PC-9 (cell line): Measurements from ENCODE around the gene RASIP1. TPM values are rescaled to one million over a fixed set of nuclear protein-coding genes. Genes with fewer than 3 reads are reported as not detected.
"Not testable (repeated sequence)": the region's sequence is repeated elsewhere in the genome, so short reads cannot be mapped to it uniquely, and the experiment has no call there.

Experiments
- BruUV-seq: library from RNA; stranded (reverse); fragments of 400-500 nt; replicated peaks from 2 replicates; lab custom pipeline; 2021; lab: Mats Ljungman, UMichigan
- CTCF ChIA-PET: fragments of 300-600 bp; sonication (Branson Sonifier 250); formaldehyde crosslinking; loops from one replicate; lab custom pipeline; 2022; ENCODE audit warnings: antibody characterized with exemption; lab: Charles Lee
- POLR2A ChIA-PET: fragments of 300-600 bp; sonication (Branson Sonifier 250); formaldehyde crosslinking; loops from one replicate; lab custom pipeline; 2022; ENCODE audit warnings: antibody characterized with exemption; ENCODE audit not compliant: unreplicated experiment; lab: Charles Lee
- DNase-seq, 2 experiments: peaks; one replicate each; pipeline versions ENCODE4 v3.0.0 to v3.0.0-alpha.2; 2015 to 2022; ENCODE audit warnings: mixed read lengths in 1 of 2
- H2AFZ ChIP-seq: fragments of 200-600 bp; sonication (generic); 2 replicates; pipeline ENCODE4 v1.8.1; 2017; ENCODE audit warnings: antibody characterized with exemption
- H3F3A ChIP-seq: fragments of 200-600 bp; sonication (generic); 2 replicates; pipeline ENCODE4 v1.8.1; 2017; ENCODE audit warnings: antibody characterized with exemption, mild to moderate bottlenecking, low read depth; ENCODE audit not compliant: insufficient read depth
- H3K27ac ChIP-seq: fragments of 200-600 bp; sonication (generic); 2 replicates; pipeline ENCODE4 v1.6.1; 2016; ENCODE audit warnings: mixed run types
- H3K27me3 ChIP-seq: fragments of 200-600 bp; sonication (generic); 2 replicates; pipeline ENCODE4 v1.6.1; 2016; ENCODE audit warnings: low read depth, mixed run types; ENCODE audit not compliant: insufficient read depth
- H3K36me3 ChIP-seq: fragments of 200-600 bp; sonication (generic); 2 replicates; pipeline ENCODE4 v1.6.1; 2016; ENCODE audit warnings: low read depth, mixed run types
- H3K4me1 ChIP-seq: fragments of 200-600 bp; sonication (generic); replicated peaks from 2 replicates; pipeline ENCODE4 v1.6.1; 2016; ENCODE audit warnings: mixed run types; ENCODE audit not compliant: insufficient read depth
- H3K4me2 ChIP-seq: fragments of 200-600 bp; sonication (generic); 2 replicates; pipeline ENCODE4 v1.6.1; 2017; ENCODE audit warnings: mixed run types
- H3K4me3 ChIP-seq: fragments of 200-600 bp; sonication (generic); 2 replicates; pipeline ENCODE4 v1.6.1; 2016; ENCODE audit warnings: mixed run types
- H3K79me2 ChIP-seq: fragments of 200-600 bp; sonication (generic); 2 replicates; pipeline ENCODE4 v1.6.1; 2017; ENCODE audit warnings: low read depth, mixed run types
- H3K9me2 ChIP-seq: fragments of 200-600 bp; sonication (generic); 2 replicates; pipeline ENCODE4 v1.8.1; 2017; ENCODE audit warnings: mild to moderate bottlenecking; ENCODE audit not compliant: insufficient read depth
- H3K9me3 ChIP-seq: fragments of 200-600 bp; sonication (generic); 2 replicates; pipeline ENCODE4 v1.8.1; 2016; ENCODE audit warnings: low read depth; ENCODE audit not compliant: insufficient read depth
- H4K20me1 ChIP-seq: fragments of 200-600 bp; sonication (generic); 2 replicates; pipeline ENCODE4 v1.8.1; 2017; ENCODE audit not compliant: insufficient read depth
- EZH2 ChIP-seq: fragments of 200-600 bp; sonication (generic); IDR thresholded peaks from 2 replicates; pipeline ENCODE4 v1.8.0; 2017; ENCODE audit warnings: antibody characterized with exemption, low read depth
- intact Hi-C: fragments of 100-400 bp; cut with micrococcal nuclease; formaldehyde crosslinking; loops from one replicate; pipeline ENCODE4 v1.10.0; 2022; ENCODE audit not compliant: unreplicated experiment
- total RNA-seq: library from RNA; stranded (reverse); gene quantifications from 2 replicates; pipeline ENCODE4 v1.2.3, GENCODE V29; 2021
- TF ChIP-seq, protein P1 (sequence below): fragments of 200-600 bp; sonication (generic); conservative IDR thresholded peaks from 2 replicates; pipeline ENCODE4 v1.6.1; 2017; ENCODE audit warnings: mixed run types, antibody characterized with exemption, mild to moderate bottlenecking, moderate library complexity

Gene RASIP1
- total RNA-seq, 1 experiment from 2014 or later, result 1.4 TPM

DNA sequence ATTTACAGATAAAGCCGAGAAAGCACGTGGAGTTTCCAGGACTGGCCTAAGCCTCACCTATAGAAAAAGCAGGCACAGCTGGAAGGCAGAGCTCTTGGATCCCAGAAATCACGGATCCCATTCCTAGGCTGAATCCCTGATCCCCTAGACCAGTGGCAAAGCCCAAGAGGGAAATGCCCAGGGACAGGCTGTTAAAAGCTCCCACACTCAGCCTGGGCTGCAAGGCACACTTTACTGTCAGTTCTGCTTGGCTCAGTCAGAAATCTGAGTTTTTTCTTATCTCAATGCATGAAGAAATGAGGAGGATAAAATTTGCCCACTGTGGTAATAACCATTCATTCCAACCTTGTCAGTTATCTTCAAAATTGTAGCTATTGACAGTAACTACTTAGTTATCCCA lies 52.6 kb downstream of the RASIP1 start:
- intact Hi-C loops, result no loop called here
- no peaks in the 10 kb centered on the region for H3K9me2 ChIP-seq
- H3K9me3 ChIP-seq, result no peaks in the 10 kb centered on the region
- no peaks in the 10 kb centered on the region for H3K79me2 ChIP-seq
- peaks cover 25% of the 10 kb centered on the region for H3K4me1 ChIP-seq
- H3F3A ChIP-seq, result peaks cover 17% of the 10 kb centered on the region
- CTCF ChIA-PET, result no interaction called here
- no peak overlapping the region for H2AFZ ChIP-seq
- H3K27ac ChIP-seq, result no peak overlapping the region
- no peak overlapping the region for H3K4me3 ChIP-seq
- no peaks in the 10 kb centered on the region for H3K27me3 ChIP-seq
- no TSS peak for BruUV-seq
- DNase-seq, result no peak
- POLR2A ChIA-PET, result no interaction called here
- no peak overlapping the region for H3K4me2 ChIP-seq
- no peak for TF ChIP-seq EZH2
- TF ChIP-seq, protein P1, sequence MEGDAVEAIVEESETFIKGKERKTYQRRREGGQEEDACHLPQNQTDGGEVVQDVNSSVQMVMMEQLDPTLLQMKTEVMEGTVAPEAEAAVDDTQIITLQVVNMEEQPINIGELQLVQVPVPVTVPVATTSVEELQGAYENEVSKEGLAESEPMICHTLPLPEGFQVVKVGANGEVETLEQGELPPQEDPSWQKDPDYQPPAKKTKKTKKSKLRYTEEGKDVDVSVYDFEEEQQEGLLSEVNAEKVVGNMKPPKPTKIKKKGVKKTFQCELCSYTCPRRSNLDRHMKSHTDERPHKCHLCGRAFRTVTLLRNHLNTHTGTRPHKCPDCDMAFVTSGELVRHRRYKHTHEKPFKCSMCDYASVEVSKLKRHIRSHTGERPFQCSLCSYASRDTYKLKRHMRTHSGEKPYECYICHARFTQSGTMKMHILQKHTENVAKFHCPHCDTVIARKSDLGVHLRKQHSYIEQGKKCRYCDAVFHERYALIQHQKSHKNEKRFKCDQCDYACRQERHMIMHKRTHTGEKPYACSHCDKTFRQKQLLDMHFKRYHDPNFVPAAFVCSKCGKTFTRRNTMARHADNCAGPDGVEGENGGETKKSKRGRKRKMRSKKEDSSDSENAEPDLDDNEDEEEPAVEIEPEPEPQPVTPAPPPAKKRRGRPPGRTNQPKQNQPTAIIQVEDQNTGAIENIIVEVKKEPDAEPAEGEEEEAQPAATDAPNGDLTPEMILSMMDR, result no peak
- no peaks in the 10 kb centered on the region for H3K36me3 ChIP-seq
- H4K20me1 ChIP-seq, result no peaks in the 10 kb centered on the region

DNA sequence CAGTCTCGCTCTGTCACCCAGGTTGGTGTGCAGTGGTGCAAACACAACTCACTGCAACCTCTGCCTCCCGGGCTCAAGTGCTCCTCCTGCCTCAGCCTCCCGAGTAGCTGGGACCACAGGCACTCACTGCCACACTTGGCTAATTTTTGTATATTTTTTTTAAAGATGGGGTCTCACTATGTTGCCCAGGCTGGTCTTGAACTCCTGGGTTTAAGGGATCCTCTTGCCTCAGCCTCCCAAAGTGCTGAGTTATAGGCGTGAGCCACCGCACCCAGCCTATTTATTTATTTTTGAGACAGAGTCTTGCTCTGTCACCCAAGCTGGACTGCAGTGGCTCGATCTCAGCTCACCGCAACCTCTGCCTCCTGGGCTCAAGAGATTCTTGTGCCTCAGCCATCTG lies 53.8 kb downstream of the RASIP1 start:
- BruUV-seq, H3K4me3 ChIP-seq, H3K9me3 ChIP-seq, H3K36me3 ChIP-seq, intact Hi-C loops, H3K79me2 ChIP-seq, H3K27me3 ChIP-seq, H4K20me1 ChIP-seq, H2AFZ ChIP-seq, CTCF ChIA-PET, DNase-seq, H3K27ac ChIP-seq, H3K9me2 ChIP-seq, POLR2A ChIA-PET, H3K4me2 ChIP-seq: not testable (repeated sequence)
- Histone ChIP-seq H3K4me1 (peaks cover 25% of the 10 kb centered on the region), H3F3A (peaks cover 17% of the 10 kb centered on the region)

DNA sequence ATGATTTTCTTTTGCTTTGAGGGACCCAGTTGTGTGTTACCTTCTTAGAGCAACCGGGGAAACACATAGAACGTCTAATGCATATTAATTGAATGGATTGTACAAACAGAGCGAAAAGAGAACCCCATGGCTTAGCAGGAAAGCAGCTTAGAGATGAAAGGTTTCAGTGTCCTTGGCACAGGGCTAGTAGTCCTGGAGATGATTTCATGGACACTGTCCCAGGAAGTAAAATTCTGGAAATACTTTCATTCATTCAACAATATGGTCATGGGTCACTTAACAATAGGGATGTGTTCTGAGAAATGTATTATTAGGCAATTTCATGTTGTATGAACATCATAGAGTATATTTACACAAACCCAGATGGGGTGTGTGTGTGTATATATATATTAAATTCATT lies 54.3 kb downstream of the RASIP1 start:
- H2AFZ ChIP-seq, result no peak overlapping the region
- H3K4me3 ChIP-seq, result no peak overlapping the region
- H4K20me1 ChIP-seq, result no peaks in the 10 kb centered on the region
- TF ChIP-seq, protein P1, result no peak
- no peak for TF ChIP-seq EZH2
- no peaks in the 10 kb centered on the region for H3K36me3 ChIP-seq
- CTCF ChIA-PET, result no interaction called here
- peak overlapping the region; percentile 34; the same call in 1 of the 2 replicates for H3K4me2 ChIP-seq
- no peak overlapping the region for H3K27ac ChIP-seq
- no peaks in the 10 kb centered on the region for H3K79me2 ChIP-seq
- H3K27me3 ChIP-seq, result no peaks in the 10 kb centered on the region
- no peaks in the 10 kb centered on the region for H3K9me2 ChIP-seq
- no peak for DNase-seq
- no TSS peak for BruUV-seq
- peaks cover 17% of the 10 kb centered on the region for H3F3A ChIP-seq
- intact Hi-C loops, result no loop called here
- peaks cover 25% of the 10 kb centered on the region for H3K4me1 ChIP-seq
- POLR2A ChIA-PET, result no interaction called here
- no peaks in the 10 kb centered on the region for H3K9me3 ChIP-seq

DNA sequence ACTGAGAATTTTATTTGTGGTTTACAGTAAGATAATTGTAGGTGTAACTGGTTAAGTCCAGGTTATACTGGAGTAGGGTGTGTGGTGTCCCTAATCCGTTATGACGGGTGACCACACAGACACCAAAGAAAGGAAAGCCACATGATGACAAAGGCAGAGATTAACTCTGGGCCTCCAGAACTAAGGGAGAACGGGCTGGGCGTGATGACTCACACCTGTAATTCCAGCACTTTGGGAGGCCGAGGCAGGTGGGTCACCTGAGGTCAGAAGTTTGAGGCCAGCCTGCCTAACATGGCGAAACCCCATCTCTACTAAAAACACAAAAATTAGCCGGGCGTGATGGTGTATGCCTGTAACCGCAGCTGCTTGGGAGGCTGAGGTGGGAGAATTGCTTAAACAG lies 54.8 kb downstream of the RASIP1 start:
- DNase-seq, result peak; percentile 76 to 79
- H3K9me3 ChIP-seq, result no peaks in the 10 kb centered on the region
- H3K27ac ChIP-seq, result no peak overlapping the region
- H3K36me3 ChIP-seq, result no peaks in the 10 kb centered on the region
- H3K4me3 ChIP-seq, result no peak overlapping the region
- peaks cover 25% of the 10 kb centered on the region for H3K4me1 ChIP-seq
- TF ChIP-seq, protein P1, result no peak
- no peak for TF ChIP-seq EZH2
- POLR2A ChIA-PET, result no interaction called here
- peak overlapping the region; percentile 34; the same call in 1 of the 2 replicates for H3K4me2 ChIP-seq
- H3K9me2 ChIP-seq, result no peaks in the 10 kb centered on the region
- H2AFZ ChIP-seq, result no peak overlapping the region
- H3K27me3 ChIP-seq, result no peaks in the 10 kb centered on the region
- peaks cover 17% of the 10 kb centered on the region for H3F3A ChIP-seq
- BruUV-seq, result no TSS peak
- intact Hi-C loops, result no loop called here
- no peaks in the 10 kb centered on the region for H4K20me1 ChIP-seq
- CTCF ChIA-PET, result interaction anchor here (0.6 kb wide), 1 partner anchor 543 kb away, joined by 3 read pairs; no protein-coding TSS in a partner anchor
- no peaks in the 10 kb centered on the region for H3K79me2 ChIP-seq
